Measurements from ENCODE around the gene MIPEP.
A peak's percentile ranks its signal among the peaks of the same experiment; 100 is the strongest.

The MIPEP gene

GRCh38 chr13:23851106-23851505 is 38.1 kb downstream of the MIPEP start:
- peak in 1 of 2 experiments; percentile 42 for DNase-seq
- TF ChIP-seq GATA1 (IDR thresholded peaks at IDR 0.05; ENCODE audit: low read depth, low read length), result no peak
- TF ChIP-seq POLR2A (IDR thresholded peaks at IDR 0.05; ENCODE audit: low read length), result no peak

- no peak for DNase-seq
- TF ChIP-seq GATA1 (IDR thresholded peaks at IDR 0.05; ENCODE audit: low read depth, low read length), result no peak
- no peak for TF ChIP-seq POLR2A (IDR thresholded peaks at IDR 0.05; ENCODE audit: low read length)
Observed at GRCh38 chr13:23850134-23850533, 39.1 kb downstream of the MIPEP start.

GRCh38 chr13:23849670-23850069 is 39.5 kb downstream of the MIPEP start:
- TF ChIP-seq GATA1 (IDR thresholded peaks at IDR 0.05; ENCODE audit: low read depth, low read length) (no peak), POLR2A (IDR thresholded peaks at IDR 0.05; ENCODE audit: low read length) (no peak)
- no peak for DNase-seq

- TF ChIP-seq POLR2A (IDR thresholded peaks at IDR 0.05; ENCODE audit: low read length), result no peak
- no peak for TF ChIP-seq GATA1 (IDR thresholded peaks at IDR 0.05; ENCODE audit: low read depth, low read length)
- peak; percentile 57 to 75 for DNase-seq
Observed at GRCh38 chr13:23848646-23849141, 40.5 kb downstream of the MIPEP start.

- DNase-seq, result peak in 1 of 2 experiments; percentile 47
- TF ChIP-seq GATA1 (IDR thresholded peaks at IDR 0.05; ENCODE audit: low read depth, low read length), result no peak
- no peak for TF ChIP-seq POLR2A (IDR thresholded peaks at IDR 0.05; ENCODE audit: low read length)
Observed at GRCh38 chr13:23848019-23848418, 41.2 kb downstream of the MIPEP start.

- no peak for TF ChIP-seq GATA1 (IDR thresholded peaks at IDR 0.05; ENCODE audit: low read depth, low read length)
- TF ChIP-seq POLR2A (IDR thresholded peaks at IDR 0.05; ENCODE audit: low read length), result no peak
- peak; percentile 47 to 83 for DNase-seq
Observed at GRCh38 chr13:23847497-23847896, 41.7 kb downstream of the MIPEP start.

- DNase-seq, result peak; percentile 68 to 78
Observed at GRCh38 chr13:23845105-23845725, 44.0 kb downstream of the MIPEP start.

GRCh38 chr13:23844132-23844531 is 45.1 kb downstream of the MIPEP start:
- TF ChIP-seq POLR2A (IDR thresholded peaks at IDR 0.05; ENCODE audit: low read length) (no peak), GATA1 (IDR thresholded peaks at IDR 0.05; ENCODE audit: low read depth, low read length) (no peak)
- no peak for DNase-seq

More at GRCh38 chr13:23845105-23845725, 44.0 kb downstream of the MIPEP start:
- TF ChIP-seq GATA1 (IDR thresholded peaks at IDR 0.05; ENCODE audit: low read depth, low read length) (no peak), POLR2A (IDR thresholded peaks at IDR 0.05; ENCODE audit: low read length) (peak; percentile 31)

GRCh38 chr13:23843436-23843835 is 45.8 kb downstream of the MIPEP start:
- no peak for TF ChIP-seq GATA1 (IDR thresholded peaks at IDR 0.05; ENCODE audit: low read depth, low read length)
- TF ChIP-seq POLR2A (IDR thresholded peaks at IDR 0.05; ENCODE audit: low read length), result no peak
- no peak for DNase-seq

GRCh38 chr13:23842406-23842805 is 46.8 kb downstream of the MIPEP start:
- no peak for DNase-seq
- TF ChIP-seq POLR2A (IDR thresholded peaks at IDR 0.05; ENCODE audit: low read length), result no peak
- no peak for TF ChIP-seq GATA1 (IDR thresholded peaks at IDR 0.05; ENCODE audit: low read depth, low read length)

GRCh38 chr13:23833733-23834611 is 55.2 kb downstream of the MIPEP start:
- no peak for TF ChIP-seq POLR2A (IDR thresholded peaks at IDR 0.05; ENCODE audit: low read length)
- TF ChIP-seq GATA1 (IDR thresholded peaks at IDR 0.05; ENCODE audit: low read depth, low read length), result no peak
- DNase-seq, result no peak

GRCh38 chr13:23828866-23829265 is 60.3 kb downstream of the MIPEP start:
- TF ChIP-seq GATA1 (IDR thresholded peaks at IDR 0.05; ENCODE audit: low read depth, low read length) (no peak), POLR2A (IDR thresholded peaks at IDR 0.05; ENCODE audit: low read length) (no peak)
- DNase-seq, result no peak

- no peak for DNase-seq
- TF ChIP-seq POLR2A (IDR thresholded peaks at IDR 0.05; ENCODE audit: low read length) (no peak), GATA1 (IDR thresholded peaks at IDR 0.05; ENCODE audit: low read depth, low read length) (no peak)
Observed at GRCh38 chr13:23828086-23828485, 61.1 kb downstream of the MIPEP start.

- TF ChIP-seq POLR2A (IDR thresholded peaks at IDR 0.05; ENCODE audit: low read length) (no peak), GATA1 (IDR thresholded peaks at IDR 0.05; ENCODE audit: low read depth, low read length) (no peak)
Observed at GRCh38 chr13:23825179-23825578, 64.0 kb downstream of the MIPEP start.

More at GRCh38 chr13:23825179-23825578, 64.0 kb downstream of the MIPEP start:
- DNase-seq, result no peak

Data from erythroblast (primary cell).